AG09309 (cell line): ENCODE measurements around the gene RBMS3.

Source experiments
- DNase-seq: peaks from one replicate; pipeline ENCODE4 v3.0.0-alpha.2; 2010; ENCODE audit warnings: low read depth
- H3K4me3 ChIP-seq: 2 replicates; pipeline ENCODE4 v1.5.1; 2011; ENCODE audit warnings: mild to moderate bottlenecking, low read depth, low read length, moderate library complexity; ENCODE audit not compliant: control insufficient read depth
- TF ChIP-seq, protein P1 (sequence below): IDR thresholded peaks from 2 replicates; pipeline ENCODE4 v1.5.1; 2011; ENCODE audit warnings: mild to moderate bottlenecking, low read depth, low read length, inconsistent platforms; ENCODE audit not compliant: insufficient read depth, control insufficient read depth; ENCODE audit errors: missing control alignments

RBMS3 gene

GRCh38 chr3:29679944-29680343 lies 399.1 kb downstream of the RBMS3 start:
- TF ChIP-seq, protein P1, sequence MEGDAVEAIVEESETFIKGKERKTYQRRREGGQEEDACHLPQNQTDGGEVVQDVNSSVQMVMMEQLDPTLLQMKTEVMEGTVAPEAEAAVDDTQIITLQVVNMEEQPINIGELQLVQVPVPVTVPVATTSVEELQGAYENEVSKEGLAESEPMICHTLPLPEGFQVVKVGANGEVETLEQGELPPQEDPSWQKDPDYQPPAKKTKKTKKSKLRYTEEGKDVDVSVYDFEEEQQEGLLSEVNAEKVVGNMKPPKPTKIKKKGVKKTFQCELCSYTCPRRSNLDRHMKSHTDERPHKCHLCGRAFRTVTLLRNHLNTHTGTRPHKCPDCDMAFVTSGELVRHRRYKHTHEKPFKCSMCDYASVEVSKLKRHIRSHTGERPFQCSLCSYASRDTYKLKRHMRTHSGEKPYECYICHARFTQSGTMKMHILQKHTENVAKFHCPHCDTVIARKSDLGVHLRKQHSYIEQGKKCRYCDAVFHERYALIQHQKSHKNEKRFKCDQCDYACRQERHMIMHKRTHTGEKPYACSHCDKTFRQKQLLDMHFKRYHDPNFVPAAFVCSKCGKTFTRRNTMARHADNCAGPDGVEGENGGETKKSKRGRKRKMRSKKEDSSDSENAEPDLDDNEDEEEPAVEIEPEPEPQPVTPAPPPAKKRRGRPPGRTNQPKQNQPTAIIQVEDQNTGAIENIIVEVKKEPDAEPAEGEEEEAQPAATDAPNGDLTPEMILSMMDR = no peak
- H3K4me3 ChIP-seq = no peak overlapping the region
- DNase-seq = no peak

DNA sequence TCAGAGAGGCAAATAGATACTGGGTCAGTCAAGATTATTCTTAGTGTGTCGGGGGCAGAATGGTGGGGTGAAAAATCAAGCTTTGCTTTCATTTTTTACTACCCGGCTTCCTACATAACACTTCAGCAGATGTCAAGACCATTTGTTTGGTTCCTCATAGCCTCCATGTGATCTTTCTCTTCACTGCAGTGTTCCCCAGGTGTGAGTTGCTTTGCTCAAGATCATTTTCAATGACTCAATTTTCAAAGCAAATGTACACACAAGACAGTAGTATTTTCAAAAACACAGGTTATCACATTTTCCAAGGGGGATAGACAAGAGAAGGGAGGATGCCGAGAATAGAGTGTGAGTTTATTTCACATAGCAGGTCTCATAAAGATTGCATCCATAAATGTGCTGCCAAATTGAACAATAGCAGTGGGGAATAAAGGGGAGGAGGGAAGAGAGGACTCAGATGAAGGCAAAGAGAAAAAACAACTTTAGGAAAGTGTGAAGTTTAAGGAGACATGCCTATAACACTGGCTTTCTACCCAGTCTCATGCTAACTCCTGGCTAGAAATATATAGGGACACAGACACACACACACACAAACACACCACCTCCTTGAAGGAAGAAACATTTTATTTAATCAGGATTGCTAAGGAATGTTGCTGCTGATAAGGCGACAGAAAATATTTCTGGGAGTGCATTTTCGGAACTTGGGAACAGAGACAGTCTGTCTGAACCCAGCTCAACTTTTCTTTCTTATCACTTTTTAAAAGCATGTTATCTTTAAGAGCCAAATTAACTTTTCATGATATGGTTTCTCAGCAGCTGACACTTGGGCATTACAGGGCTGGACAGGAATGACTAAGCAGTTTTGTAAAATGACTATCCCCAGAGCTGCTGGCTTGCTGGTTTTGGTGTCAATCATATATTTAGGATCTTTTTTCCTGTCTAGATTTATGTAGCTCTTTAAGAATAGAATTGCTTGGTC lies 402.4 kb downstream of the RBMS3 start:
- DNase-seq = peak; percentile 56
- H3K4me3 ChIP-seq = no peak overlapping the region
- TF ChIP-seq, protein P1 = no peak

DNA sequence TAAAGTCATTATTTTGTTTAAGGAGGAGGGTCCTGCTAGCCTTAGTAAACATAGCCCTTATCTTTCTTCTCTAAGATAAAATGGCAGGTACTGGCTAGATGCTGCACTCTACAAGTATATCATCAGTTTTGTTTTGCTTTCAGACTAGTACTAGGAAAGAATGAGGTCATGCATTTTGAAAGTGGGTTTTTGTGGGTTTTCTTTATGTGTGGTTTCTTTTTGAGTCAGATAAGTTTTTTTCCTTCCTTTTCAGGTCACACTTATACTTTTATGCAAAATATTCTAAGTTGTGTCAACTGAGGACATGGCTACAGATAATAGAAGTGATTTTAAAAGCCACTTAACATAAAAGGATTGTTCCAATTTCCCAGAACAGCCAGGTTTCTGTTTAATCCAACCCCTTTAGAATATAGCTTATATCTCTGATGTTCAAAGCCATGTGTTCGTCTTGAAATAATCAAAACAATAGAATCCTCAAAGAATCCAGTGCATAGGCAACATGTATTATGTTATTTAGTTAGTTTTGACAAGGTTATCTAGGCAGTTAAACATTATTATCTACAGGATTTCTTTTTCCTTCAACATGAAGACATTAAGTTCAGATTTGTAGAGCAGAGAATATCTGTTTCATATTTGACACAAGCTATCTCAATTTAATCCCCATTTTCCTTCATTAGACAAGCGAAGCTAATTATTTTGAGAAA lies 406.2 kb downstream of the RBMS3 start:
- TF ChIP-seq, protein P1 = no peak
- no peak overlapping the region for H3K4me3 ChIP-seq
- peak; percentile 34 for DNase-seq

DNA sequence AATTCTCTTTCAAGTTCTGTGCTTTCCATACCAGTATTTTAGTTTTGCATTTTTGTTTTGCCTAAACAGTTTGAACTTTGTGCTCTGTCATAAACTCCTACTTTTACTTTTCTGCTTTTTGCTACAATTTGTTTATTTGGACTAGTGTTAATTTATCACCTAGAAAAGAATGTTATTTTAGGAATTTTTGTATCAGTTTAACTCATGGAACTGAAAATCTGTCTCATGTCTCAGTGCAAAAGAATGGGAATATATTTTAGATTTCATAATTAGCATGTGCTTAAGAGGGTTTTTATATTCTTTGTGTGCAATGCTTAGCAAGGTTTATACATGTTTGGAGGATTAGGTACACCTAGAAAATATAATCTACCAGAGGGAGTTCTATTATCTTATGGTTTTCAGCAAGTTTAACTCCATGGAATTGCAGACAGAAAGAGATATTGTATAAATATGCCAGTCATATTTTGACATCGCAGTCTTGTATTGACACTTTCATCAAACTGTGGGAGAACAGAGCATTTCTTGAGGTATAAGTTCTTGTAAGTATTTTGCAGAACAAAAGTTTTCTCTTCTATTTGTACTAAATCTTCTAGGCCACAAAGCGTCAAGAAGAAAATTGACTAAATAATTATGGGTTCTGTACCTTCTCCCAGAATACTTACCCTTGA lies 409.9 kb downstream of the RBMS3 start:
- no peak overlapping the region for H3K4me3 ChIP-seq
- no peak for DNase-seq
- TF ChIP-seq, protein P1 = no peak

- TF ChIP-seq, protein P1 = no peak
- DNase-seq = peak; percentile 89
- no peak overlapping the region; the same call in 1 of the 2 replicates for H3K4me3 ChIP-seq
Observed at GRCh38 chr3:29693863-29694262, 413.0 kb downstream of the RBMS3 start.

- H3K4me3 ChIP-seq = no peak overlapping the region
- DNase-seq = no peak
- TF ChIP-seq, protein P1 = no peak
Observed at GRCh38 chr3:29694331-29694730, 413.5 kb downstream of the RBMS3 start.
